Measurements from ENCODE around the gene DBR1. TPM values are rescaled to one million over a fixed set of nuclear protein-coding genes. Genes with fewer than 3 reads are reported as not detected.

Gene DBR1
- total RNA-seq, 4 donors from 2014 or later, result 16.8 to 25.4 (median 18.3) TPM

DNA sequence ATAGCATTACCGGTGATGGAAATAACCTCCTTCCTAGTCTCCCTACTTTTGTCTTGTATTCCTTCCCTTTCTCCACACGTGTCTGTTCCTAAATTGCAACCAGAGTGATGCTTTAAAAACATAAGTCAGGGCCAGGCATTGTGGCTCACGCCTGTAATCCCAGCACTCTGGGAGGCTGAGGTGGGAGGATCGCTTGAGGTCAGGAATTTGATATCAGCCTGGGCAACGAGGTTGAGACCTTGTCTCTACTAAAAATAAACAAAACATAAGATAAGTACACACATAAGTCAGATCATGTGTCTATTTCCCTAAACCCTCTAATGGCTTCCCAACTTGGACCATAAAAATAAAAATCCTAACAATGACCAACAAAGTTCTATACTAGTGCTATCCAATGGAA is 30.8 kb upstream of the DBR1 start:
- no peaks in the 10 kb centered on the region for H3K36me3 ChIP-seq
- H3K9me3 ChIP-seq, result no peaks in the 10 kb centered on the region
- H3K27ac ChIP-seq, result no peak overlapping the region
- H3K4me3 ChIP-seq (replicated peaks in 1 of 3), result no peak overlapping the region
- TF ChIP-seq POLR2A (IDR thresholded peaks at IDR 0.05), result no peak
- TF ChIP-seq, protein P1, sequence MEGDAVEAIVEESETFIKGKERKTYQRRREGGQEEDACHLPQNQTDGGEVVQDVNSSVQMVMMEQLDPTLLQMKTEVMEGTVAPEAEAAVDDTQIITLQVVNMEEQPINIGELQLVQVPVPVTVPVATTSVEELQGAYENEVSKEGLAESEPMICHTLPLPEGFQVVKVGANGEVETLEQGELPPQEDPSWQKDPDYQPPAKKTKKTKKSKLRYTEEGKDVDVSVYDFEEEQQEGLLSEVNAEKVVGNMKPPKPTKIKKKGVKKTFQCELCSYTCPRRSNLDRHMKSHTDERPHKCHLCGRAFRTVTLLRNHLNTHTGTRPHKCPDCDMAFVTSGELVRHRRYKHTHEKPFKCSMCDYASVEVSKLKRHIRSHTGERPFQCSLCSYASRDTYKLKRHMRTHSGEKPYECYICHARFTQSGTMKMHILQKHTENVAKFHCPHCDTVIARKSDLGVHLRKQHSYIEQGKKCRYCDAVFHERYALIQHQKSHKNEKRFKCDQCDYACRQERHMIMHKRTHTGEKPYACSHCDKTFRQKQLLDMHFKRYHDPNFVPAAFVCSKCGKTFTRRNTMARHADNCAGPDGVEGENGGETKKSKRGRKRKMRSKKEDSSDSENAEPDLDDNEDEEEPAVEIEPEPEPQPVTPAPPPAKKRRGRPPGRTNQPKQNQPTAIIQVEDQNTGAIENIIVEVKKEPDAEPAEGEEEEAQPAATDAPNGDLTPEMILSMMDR (IDR thresholded peaks at IDR 0.05), result no peak
- no peak for DNase-seq
- 86 to 88% methylated on average over 5 of the region's 5 CpGs for WGBS, 2 donors
- no peaks in the 10 kb centered on the region for H3K27me3 ChIP-seq
- intact Hi-C loops (cut with DNase I), result no loop called here
- peaks cover 4 to 14% of the 10 kb centered on the region in 2 donors for H3K4me1 ChIP-seq

DNA sequence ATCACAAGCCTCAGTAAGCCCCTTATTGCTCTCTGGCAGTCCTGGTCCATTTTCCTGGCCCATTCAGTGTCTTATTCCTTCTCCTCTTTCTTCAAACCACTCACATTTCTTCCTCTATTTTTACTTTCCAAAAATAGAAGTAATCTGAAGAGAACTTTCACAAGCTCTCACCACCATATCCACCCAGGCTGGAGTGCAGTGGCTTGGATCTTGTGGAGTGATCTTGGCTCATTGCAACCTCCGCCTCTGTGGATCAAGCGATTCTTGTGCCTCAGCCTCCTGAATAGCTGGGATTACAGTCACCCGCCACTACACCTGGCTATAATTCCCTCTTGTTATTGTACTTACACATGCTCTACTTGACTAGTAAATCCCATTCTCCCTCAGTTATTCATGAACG is 29.2 kb upstream of the DBR1 start:
- Histone ChIP-seq H3K4me3 (replicated peaks in 1 of 3) (no peak overlapping the region), H3K9me3 (no peaks in the 10 kb centered on the region), H3K4me1 (peaks cover 4 to 14% of the 10 kb centered on the region in 2 donors), H3K27ac (no peak overlapping the region), H3K36me3 (no peaks in the 10 kb centered on the region), H3K27me3 (no peaks in the 10 kb centered on the region)
- no peak for TF ChIP-seq POLR2A (IDR thresholded peaks at IDR 0.05)
- TF ChIP-seq, protein P1 (IDR thresholded peaks at IDR 0.05), result no peak
- DNase-seq, result peak; percentile 18 to 33
- WGBS, 2 donors, result 81 to 82% methylated on average over 4 of the region's 4 CpGs
- intact Hi-C loops (cut with DNase I), result no loop called here

DNA sequence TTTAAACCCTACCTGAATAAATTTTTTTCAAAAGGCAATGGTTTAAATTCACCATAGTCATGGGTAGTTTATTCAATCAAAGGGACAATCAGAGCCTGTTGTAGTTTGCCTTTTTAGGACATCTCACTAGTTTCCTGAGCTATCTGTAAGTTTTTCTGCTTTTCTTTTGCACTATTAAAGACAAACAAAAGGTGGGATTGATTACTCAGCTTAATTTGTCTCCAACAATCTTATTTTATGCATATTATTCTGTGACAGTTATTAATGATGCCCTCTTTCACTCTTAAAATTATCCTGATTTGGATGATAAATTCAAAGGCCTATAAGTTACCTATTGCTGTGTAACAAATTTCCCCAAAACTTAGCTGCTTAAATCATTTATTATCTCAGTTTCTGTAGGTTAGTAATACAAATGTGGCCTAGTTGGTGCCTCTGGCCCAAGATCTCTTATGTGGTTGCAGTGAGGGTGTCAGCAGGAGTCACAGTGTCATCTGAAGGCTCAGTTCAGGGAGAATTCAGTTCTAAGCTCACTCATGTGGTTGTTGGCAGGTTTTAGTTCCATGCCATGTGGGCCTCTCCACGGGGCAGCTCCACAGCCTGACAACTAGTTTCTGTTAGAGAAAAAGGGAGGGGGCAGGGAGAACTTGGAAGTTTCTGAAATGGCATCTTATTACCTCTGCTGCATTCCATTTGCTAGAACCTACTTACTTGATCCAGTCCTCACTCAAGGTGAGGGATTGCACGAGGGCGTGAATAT is 28.4 kb upstream of the DBR1 start:
- H3K4me1 ChIP-seq, result peaks cover 4 to 14% of the 10 kb centered on the region in 2 donors
- H3K4me3 ChIP-seq (replicated peaks in 1 of 3), result no peak overlapping the region
- H3K27me3 ChIP-seq, result no peaks in the 10 kb centered on the region
- DNase-seq, result peak in 1 of 2 donors; percentile 10
- TF ChIP-seq POLR2A (IDR thresholded peaks at IDR 0.05), result no peak
- TF ChIP-seq, protein P1 (IDR thresholded peaks at IDR 0.05), result no peak
- intact Hi-C loops (cut with DNase I), result no loop called here
- H3K27ac ChIP-seq, result no peak overlapping the region
- H3K9me3 ChIP-seq, result no peaks in the 10 kb centered on the region
- WGBS, 2 donors, result 73 to 84% methylated on average over 3 of the region's 3 CpGs
- no peaks in the 10 kb centered on the region for H3K36me3 ChIP-seq

DNA sequence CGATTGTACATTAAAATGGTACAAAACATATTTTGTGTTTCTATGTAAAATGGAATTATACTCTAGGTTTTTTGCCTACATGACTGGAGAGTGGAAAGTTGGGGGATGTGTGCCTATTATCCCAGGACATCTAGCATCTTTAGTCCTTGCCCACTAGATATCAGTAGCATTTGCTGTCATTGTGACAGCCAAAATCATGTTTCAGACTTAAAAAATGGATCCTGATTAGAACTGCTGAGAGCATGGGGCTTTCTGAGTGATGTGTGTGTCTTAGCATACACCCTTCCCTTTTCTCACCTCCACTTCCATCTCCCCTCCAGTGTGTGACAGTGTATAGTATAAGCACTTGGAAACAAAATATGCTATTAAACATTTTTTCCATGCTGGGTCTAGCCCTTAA is 25.7 kb upstream of the DBR1 start:
- intact Hi-C loops (cut with DNase I), result no loop called here
- Histone ChIP-seq H3K27me3 (no peaks in the 10 kb centered on the region), H3K27ac (no peak overlapping the region), H3K4me1 (peaks cover 4 to 14% of the 10 kb centered on the region in 2 donors), H3K36me3 (no peaks in the 10 kb centered on the region), H3K4me3 (replicated peaks in 1 of 3) (no peak overlapping the region), H3K9me3 (no peaks in the 10 kb centered on the region)
- TF ChIP-seq POLR2A (IDR thresholded peaks at IDR 0.05), result no peak
- TF ChIP-seq, protein P1 (IDR thresholded peaks at IDR 0.05), result no peak
- WGBS, 2 donors, result 90 to 97% methylated on average over 1 of the region's 1 CpG
- no peak for DNase-seq

DNA sequence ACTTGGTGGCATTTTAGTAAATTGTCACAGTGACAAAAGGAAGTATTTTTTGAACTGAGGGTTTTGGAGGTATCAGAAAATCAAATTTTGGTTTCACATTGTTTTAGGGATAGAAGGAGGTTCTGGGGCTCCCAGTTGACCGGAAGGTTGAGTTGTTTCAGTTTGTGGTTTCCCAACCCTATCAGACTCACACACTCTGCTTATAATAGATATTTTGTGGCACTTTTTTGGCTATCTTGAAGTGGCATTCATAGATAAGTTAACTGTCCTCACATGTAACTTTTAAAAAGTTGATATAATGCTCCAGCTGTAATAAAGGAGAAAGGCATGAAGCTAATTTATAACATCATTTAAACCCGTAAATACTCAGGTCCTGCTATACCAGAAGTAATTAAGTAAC is 25.1 kb upstream of the DBR1 start:
- no peaks in the 10 kb centered on the region for H3K27me3 ChIP-seq
- 86 to 92% methylated on average over 2 of the region's 2 CpGs for WGBS, 2 donors
- TF ChIP-seq, protein P1 (IDR thresholded peaks at IDR 0.05), result no peak
- TF ChIP-seq POLR2A (IDR thresholded peaks at IDR 0.05), result no peak
- H3K4me3 ChIP-seq (replicated peaks in 1 of 3), result no peak overlapping the region
- DNase-seq, result no peak
- peaks cover 4 to 14% of the 10 kb centered on the region in 2 donors for H3K4me1 ChIP-seq
- H3K36me3 ChIP-seq, result no peaks in the 10 kb centered on the region
- intact Hi-C loops (cut with DNase I), result no loop called here
- H3K27ac ChIP-seq, result no peak overlapping the region
- H3K9me3 ChIP-seq, result no peaks in the 10 kb centered on the region

All from thyroid gland (tissue), 4 donors.